ENCODE measurements around the gene RGL2.

RGL2 gene

GRCh38 chr6:33316603-33317418, 18.1 kb upstream of the RGL2 start:
- no peak for DNase-seq

GRCh38 chr6:33315793-33316602, 17.3 kb upstream of the RGL2 start:
- DNase-seq, result no peak

DNA sequence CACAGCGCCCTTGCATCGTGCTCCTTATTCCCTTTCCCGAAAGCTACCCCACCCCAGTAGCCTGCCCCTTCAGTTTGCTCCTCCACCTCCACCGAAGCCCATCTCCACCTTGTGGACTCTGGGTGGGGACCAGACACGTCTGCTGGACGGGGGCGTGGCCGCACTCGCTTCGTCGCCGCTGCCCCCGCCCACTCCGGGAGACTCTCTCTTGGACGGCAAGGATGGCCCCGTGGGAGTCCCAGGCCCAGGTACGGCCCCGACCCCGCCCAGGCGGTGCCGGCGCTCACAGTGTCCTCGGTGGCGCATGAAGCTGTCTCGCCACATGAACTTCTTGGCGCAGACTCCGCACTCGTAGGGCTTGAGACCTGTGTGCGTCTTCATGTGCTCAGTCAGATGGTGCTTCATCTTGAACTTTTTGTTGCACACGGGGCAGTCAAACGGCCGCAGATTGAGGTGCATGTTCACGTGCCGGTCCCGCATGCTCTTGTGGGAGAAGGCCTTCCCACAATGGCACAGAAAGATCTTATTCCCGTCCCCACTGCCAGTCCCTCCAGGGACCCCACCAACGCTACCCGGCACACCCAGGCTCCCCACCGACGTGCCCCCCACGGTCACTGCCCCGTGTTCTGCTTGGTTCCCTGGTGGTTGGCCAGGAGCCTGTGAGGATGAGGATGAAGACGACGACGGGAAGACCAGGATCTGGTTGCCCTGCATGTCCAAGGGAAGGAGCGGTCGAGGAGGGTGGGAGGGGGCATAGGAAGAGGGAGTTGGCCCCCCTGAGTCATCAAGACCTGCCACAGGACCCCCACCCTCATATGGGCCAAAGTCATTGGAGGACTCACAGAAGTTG, 16.4 kb upstream of the RGL2 start:
- no peak for DNase-seq

GRCh38 chr6:33314515-33314942, 15.8 kb upstream of the RGL2 start:
- DNase-seq, result peak; percentile 37

DNA sequence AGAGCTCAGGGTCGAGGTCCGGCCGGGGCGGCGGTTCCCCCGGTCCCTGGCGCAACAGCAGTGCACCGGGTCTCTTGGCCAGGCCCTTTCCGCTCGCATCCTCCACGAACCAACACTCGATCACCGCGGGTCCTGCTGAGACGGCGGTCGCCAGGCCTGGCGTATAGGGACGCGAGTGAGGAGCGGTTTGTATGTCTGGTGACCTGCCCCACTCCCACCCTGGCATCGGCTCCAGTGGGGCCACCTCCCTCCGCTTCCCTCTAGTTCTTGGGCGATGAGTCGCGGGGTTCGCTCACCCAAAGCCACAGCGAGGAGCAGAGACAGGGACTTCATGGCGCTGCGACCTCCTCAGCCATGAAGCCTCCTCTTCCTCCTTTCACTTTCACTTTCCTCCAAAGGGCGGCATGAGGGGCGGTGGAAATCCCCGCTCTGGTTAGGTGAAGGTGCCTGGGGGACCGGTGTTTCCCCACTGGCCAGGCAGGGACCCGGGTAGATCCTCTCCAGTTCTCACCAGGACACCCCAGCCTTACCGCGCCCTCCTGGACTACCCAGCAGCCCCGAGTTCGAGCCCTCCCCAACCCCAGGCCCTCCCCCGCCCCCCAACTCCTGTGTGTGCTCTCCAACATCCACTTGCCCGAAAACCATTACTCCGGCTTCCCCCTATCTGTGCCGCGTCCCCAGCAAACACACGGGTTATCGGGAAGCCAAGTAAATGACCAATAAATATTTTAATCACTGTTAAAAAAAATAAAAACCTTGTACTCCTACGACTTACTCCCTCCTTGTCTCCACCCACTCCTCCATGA, 15.2 kb upstream of the RGL2 start, which contains the start of gene TAPBP:
TAPBP (minus strand) TSS at position 370 of the 806 bp plus-strand sequence; CDS start at position 333, 37 bp downstream.
- peak; percentile 83 for DNase-seq

DNA sequence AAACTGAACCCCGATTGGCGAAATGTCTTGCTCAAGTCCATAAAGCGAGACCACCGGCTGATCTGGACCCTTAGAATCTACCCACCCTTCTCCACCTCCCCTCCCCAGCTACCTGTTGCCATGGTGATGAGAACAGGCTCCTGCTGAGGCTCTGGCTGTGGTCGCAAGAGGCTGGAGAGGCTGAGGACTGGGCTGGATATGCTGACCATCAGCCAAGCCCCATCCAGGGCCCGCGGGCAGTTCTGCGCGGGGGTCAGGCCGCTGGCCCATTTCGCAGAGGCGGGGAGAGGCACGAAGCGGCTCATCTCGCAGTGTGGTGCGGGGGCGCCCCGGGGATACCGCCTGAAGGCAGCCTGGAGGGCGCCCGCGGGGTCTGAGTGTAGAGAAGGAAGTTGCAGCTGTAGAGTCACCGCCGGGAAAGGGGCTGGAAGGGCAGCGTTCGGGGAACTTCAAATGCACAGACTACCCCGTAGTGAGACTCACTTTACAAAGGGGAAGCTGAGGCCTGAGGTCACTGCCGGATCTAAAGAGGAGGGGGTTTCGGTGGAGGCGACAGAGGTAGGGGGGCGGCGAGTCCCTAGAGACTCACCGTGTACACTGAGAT, 14.5 kb upstream of the RGL2 start:
- peak; percentile 54 for DNase-seq

DNA sequence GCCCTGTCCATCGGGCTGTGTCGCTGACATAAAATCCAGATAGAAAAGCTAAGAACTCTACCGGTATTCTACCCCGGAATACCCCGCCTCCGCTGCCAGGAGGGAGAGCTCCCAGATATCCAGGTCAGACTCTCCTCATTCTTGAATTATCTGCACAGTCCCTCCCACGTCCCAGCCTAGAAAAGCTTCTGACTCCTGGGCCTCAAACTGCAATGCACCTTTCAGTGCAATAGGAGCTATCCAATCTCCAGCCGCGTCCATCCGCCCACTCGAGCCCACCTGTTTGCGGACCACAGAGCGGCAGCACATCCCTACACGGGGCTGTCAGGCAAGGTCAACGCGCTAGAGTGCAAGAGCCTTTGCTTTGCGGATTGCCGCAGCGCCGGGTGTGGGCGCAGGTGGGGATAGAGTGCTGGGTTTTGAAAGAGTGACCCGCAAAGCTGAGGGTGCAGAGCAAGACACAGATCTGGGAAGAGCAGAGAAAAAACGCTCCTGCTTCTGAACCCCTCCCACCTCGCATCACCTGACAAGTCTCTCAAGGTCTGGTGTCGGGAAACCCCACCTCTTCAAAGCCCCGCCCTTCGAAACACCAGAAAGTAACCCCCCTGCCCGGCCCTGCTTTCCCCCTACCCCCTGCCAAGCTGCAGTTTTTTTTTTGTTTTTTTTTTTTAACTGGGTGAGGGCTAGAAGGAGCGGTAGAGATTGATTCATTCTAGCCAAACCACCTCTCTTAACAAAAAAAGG, 13.8 kb upstream of the RGL2 start:
- DNase-seq, result peak; percentile 58

- no peak for DNase-seq
Observed at GRCh38 chr6:33306356-33306755, 7.6 kb upstream of the RGL2 start.

DNA sequence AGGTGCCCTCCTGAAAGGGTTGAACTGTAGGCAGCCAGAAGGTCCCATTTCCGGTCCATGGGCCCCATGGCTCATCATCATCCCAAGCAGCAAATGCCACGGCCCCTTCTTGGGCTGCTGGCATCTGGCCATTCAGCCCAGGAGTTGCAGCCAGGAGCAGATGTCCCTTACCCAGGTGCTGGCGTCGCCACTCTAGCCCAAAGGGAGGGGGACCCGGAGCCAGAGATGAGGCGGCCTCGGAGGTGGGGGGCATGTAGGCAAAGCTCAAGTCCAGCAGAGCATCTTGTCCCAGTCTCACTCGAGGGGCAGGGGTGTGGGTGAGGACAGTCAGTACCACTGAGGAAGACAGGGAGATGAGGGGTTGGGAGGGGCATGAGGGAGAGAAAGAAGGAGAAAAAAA, 6.3 kb upstream of the RGL2 start:
- DNase-seq, result no peak

- DNase-seq, result no peak
Observed at GRCh38 chr6:33304216-33304615, 5.5 kb upstream of the RGL2 start.

GRCh38 chr6:33301877-33302276, 3.1 kb upstream of the RGL2 start:
- no peak for DNase-seq

DNA sequence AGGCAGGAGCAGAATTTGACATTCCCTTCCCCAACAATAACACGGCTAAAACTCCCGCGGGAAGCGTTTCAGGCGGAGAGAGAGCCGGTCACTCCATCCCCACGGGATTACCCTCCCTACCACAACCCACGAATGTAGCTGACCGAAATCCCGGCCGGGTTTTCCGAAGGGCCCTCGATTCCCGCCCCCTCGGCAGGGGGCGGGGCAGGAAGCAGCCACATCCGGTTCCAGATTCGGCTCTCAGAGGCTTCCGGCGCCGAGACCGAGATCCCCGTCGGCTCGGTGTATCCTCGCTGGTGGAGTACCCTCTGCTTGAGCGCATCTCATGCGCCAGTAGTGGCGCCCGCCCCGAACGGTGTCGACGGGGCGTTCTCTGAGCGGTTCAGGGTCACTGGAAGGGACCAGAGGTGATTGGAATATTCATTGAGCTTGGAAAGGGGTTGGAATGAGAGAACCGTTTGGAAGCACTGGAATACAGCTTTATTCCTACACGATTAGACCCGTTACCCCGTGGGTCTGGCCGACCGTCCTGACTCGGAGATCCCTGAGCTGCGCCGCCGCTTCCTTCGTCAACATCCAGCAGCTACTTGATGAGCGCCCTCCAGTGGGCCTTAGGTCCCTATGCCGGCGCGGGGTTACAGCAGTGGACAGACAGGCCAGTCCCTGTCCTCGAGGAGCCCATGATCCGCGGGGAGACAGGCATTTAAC, 649 bp upstream of the RGL2 start:
- DNase-seq, result peak; percentile 84

DNA sequence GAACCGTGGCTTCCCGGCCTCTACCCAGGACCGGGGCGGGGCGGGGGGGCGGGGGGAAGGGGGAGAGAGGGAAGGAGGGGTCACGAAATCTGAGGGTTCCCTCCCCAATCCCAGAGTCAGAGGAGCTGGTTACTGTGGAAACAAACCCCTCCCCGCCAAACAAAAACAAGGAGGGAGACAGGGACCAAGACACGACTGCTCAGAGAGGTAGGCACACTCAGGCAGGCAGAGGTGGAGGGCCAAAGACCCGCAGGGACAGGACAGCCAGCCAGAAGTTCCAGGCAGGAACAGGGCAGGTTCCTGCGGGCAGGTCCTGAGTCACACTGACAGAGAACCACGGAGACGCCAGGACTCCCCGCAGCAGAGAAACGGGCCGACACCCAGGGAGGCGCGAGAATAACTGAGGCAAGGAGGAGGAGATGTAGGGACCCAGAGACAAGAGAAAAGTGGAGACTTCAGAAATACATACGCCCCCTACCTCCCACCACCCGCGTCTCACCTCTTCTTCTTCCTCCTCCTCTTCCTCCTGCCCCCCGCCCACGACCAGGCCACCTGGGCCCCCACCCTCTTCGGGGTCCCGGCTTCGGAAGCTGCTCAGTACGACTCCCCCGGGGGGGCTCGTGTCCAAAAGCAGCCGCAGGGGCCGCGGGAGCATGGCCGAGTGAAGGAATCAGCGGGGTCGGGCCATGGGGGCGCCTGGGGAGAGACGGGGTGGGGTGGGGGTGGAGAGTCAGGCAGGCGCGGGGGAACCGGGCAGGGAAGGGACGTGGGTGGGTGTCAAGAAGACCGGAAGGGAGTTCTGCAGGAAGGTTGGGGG, 578 bp downstream of the RGL2 start:
- peak; percentile 42 for DNase-seq

DNA sequence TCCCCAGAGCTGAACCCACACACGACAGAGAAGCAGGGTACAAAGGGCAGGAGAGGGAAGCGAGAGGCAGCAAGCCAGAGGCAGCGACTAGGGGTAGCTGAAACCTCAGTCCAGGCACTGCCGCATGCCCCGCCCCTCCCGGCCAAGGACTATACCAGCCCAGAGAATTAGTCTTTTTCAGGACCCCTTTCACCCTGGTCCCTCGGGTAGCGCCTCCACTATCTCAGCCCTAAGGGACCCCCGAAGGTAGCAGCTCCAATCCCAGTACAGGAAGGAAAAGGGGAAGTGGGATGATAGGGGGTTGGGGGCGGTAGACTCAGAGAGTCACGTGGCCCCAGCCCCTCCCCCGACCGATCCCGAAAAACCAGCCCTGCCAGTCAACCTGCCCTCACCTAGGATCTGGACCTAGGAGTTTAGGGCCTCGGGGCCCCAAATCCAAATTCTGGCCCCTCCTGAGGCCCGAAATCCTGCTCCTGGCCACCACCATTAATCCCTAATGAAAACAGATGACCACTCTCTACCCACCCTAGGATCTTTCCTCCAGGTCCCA, 1.3 kb downstream of the RGL2 start:
- DNase-seq, result no peak

GRCh38 chr6:33296797-33297405, 1.8 kb downstream of the RGL2 start:
- DNase-seq, result no peak

DNA sequence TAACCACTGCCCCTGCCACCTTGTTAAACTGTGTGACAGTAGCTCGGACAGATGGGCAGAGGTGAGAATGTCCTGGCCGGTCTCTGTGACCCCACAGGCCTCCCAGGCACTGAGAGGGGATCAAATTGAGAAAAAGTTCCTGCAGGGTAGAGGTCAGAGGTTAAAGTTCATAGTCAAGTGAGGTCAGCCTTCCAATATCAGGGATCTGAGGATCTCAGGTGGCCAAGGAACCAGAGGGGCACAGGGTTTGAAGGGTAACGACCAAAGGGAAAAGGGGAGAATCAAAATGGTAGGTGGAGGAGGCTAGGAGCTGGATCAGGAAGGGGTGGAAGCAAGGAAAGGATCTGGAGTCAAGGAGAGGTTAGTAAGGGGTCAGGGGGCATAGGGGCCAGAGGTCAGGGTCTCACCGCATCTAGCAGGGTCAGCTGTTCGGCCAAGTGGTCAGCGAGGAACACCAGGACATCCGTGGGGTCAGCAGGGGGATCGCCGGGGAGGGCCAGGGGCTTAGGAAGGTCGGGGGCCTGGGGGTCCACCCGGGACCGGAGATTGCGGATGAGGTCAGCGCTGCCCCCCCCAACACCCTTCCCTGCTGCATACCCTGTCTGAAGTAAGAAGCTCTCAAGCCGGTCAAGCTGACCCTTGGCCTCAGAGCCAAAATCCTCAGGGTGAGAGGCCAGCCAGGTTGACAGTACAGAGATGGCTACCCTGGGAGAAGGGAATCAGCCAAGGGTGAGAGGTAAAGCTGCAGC, 2.9 kb downstream of the RGL2 start:
- no peak for DNase-seq

GRCh38 chr6:33294086-33294823, 4.5 kb downstream of the RGL2 start:
- DNase-seq, result no peak
